Rectal smooth muscle tissue (tissue), 1 donor: ENCODE results near the gene L3MBTL1.
A peak's percentile ranks its signal among the peaks of the same experiment; 100 is the strongest.

Experiments used
- H3K27ac ChIP-seq: one replicate; pipeline ENCODE4 v1.7.0; 2013; ENCODE audit warnings: low read depth, low read length, inconsistent platforms
- H3K27me3 ChIP-seq: one replicate; pipeline ENCODE4 v1.7.0; 2013; ENCODE audit warnings: low read length; ENCODE audit not compliant: control insufficient read depth, insufficient read depth
- H3K36me3 ChIP-seq: one replicate; pipeline ENCODE4 v1.7.0; 2013; ENCODE audit warnings: low read length; ENCODE audit not compliant: control insufficient read depth, insufficient read depth
- H3K4me1 ChIP-seq: one replicate; pipeline ENCODE4 v1.7.0; 2013; ENCODE audit warnings: low read length; ENCODE audit not compliant: control insufficient read depth, insufficient read depth
- H3K4me3 ChIP-seq: one replicate; pipeline ENCODE4 v1.7.0; 2013; ENCODE audit warnings: low read length
- H3K9ac ChIP-seq: one replicate; pipeline ENCODE4 v1.7.0; 2013; ENCODE audit warnings: low read length

The L3MBTL1 gene

GRCh38 chr20:43558412-43559146, 51.1 kb downstream of the L3MBTL1 start, which contains the start of gene SGK2:
TSS of gene SGK2 (plus strand) at chr20:43559027. CDS start at chr20:43566496, 7,469 bp downstream.
- Histone ChIP-seq H3K27ac (no peak within 1 kb of the TSS), H3K9ac (no peak within 1 kb of the TSS), H3K36me3 (no peaks in the 10 kb centered on the region), H3K4me1 (no peaks in the 10 kb centered on the region), H3K27me3 (no peaks in the 10 kb centered on the region), H3K4me3 (peak within 1 kb of the TSS; percentile 37)

GRCh38 chr20:43559147-43559987, 51.9 kb downstream of the L3MBTL1 start:
- peak overlapping the region; percentile 37 for H3K4me3 ChIP-seq
- no peak overlapping the region for H3K27ac ChIP-seq

GRCh38 chr20:43560974-43561373, 53.5 kb downstream of the L3MBTL1 start:
- Histone ChIP-seq H3K36me3 (no peaks in the 10 kb centered on the region), H3K4me1 (no peaks in the 10 kb centered on the region), H3K4me3 (no peak overlapping the region), H3K27me3 (no peaks in the 10 kb centered on the region), H3K27ac (no peak overlapping the region), H3K9ac (no peak overlapping the region)

More at GRCh38 chr20:43559147-43559987, 51.9 kb downstream of the L3MBTL1 start:
- Histone ChIP-seq H3K9ac (no peak overlapping the region), H3K27me3 (no peaks in the 10 kb centered on the region), H3K4me1 (no peaks in the 10 kb centered on the region), H3K36me3 (no peaks in the 10 kb centered on the region)

GRCh38 chr20:43563429-43563828, 55.9 kb downstream of the L3MBTL1 start:
- Histone ChIP-seq H3K4me1 (no peaks in the 10 kb centered on the region), H3K9ac (no peak overlapping the region), H3K4me3 (no peak overlapping the region), H3K36me3 (no peaks in the 10 kb centered on the region), H3K27me3 (no peaks in the 10 kb centered on the region), H3K27ac (no peak overlapping the region)

- Histone ChIP-seq H3K4me3 (no peak overlapping the region), H3K27me3 (no peaks in the 10 kb centered on the region), H3K4me1 (no peaks in the 10 kb centered on the region), H3K36me3 (no peaks in the 10 kb centered on the region), H3K27ac (no peak overlapping the region), H3K9ac (no peak overlapping the region)
These were observed 56.5 kb downstream of the L3MBTL1 start for GRCh38 chr20:43563991-43564390.

- no peaks in the 10 kb centered on the region for H3K36me3 ChIP-seq
- no peak overlapping the region for H3K4me3 ChIP-seq
- no peak overlapping the region for H3K9ac ChIP-seq
- H3K27ac ChIP-seq: no peak overlapping the region
- no peaks in the 10 kb centered on the region for H3K4me1 ChIP-seq
- H3K27me3 ChIP-seq: no peaks in the 10 kb centered on the region
These were observed 57.0 kb downstream of the L3MBTL1 start for GRCh38 chr20:43564455-43564854.

GRCh38 chr20:43564993-43565757, 57.7 kb downstream of the L3MBTL1 start:
- H3K27me3 ChIP-seq: no peaks in the 10 kb centered on the region
- H3K4me1 ChIP-seq: no peaks in the 10 kb centered on the region
- no peak overlapping the region for H3K27ac ChIP-seq
- no peak overlapping the region for H3K4me3 ChIP-seq
- no peaks in the 10 kb centered on the region for H3K36me3 ChIP-seq
- H3K9ac ChIP-seq: no peak overlapping the region

- H3K27ac ChIP-seq: no peak overlapping the region
- no peak overlapping the region for H3K9ac ChIP-seq
- no peaks in the 10 kb centered on the region for H3K36me3 ChIP-seq
- H3K4me1 ChIP-seq: no peaks in the 10 kb centered on the region
- no peak overlapping the region for H3K4me3 ChIP-seq
- H3K27me3 ChIP-seq: no peaks in the 10 kb centered on the region
These were observed 58.2 kb downstream of the L3MBTL1 start for GRCh38 chr20:43565758-43566104.

GRCh38 chr20:43567477-43567876, 60.0 kb downstream of the L3MBTL1 start:
- no peak overlapping the region for H3K9ac ChIP-seq
- H3K4me3 ChIP-seq: no peak overlapping the region
- no peak overlapping the region for H3K27ac ChIP-seq
- H3K4me1 ChIP-seq: no peaks in the 10 kb centered on the region
- no peaks in the 10 kb centered on the region for H3K27me3 ChIP-seq
- H3K36me3 ChIP-seq: no peaks in the 10 kb centered on the region

- Histone ChIP-seq H3K27me3 (no peaks in the 10 kb centered on the region), H3K27ac (no peak overlapping the region), H3K36me3 (no peaks in the 10 kb centered on the region), H3K4me1 (no peaks in the 10 kb centered on the region), H3K9ac (no peak overlapping the region), H3K4me3 (no peak overlapping the region)
These were observed 61.2 kb downstream of the L3MBTL1 start for GRCh38 chr20:43568706-43569105.

GRCh38 chr20:43569282-43569681, 61.8 kb downstream of the L3MBTL1 start:
- H3K4me3 ChIP-seq: no peak overlapping the region
- no peaks in the 10 kb centered on the region for H3K4me1 ChIP-seq
- H3K27me3 ChIP-seq: no peaks in the 10 kb centered on the region
- no peak overlapping the region for H3K27ac ChIP-seq
- no peaks in the 10 kb centered on the region for H3K36me3 ChIP-seq
- H3K9ac ChIP-seq: no peak overlapping the region

GRCh38 chr20:43570496-43570895, 63.0 kb downstream of the L3MBTL1 start:
- Histone ChIP-seq H3K9ac (no peak overlapping the region), H3K4me3 (no peak overlapping the region), H3K27me3 (no peaks in the 10 kb centered on the region), H3K4me1 (no peaks in the 10 kb centered on the region), H3K36me3 (no peaks in the 10 kb centered on the region), H3K27ac (no peak overlapping the region)
